Activated CD4-positive, alpha-beta T cell treated with anti-CD3 and anti-CD28 coated beads for 4 hours (primary cell): ENCODE results near the gene HOXB9.
A peak's percentile ranks its signal among the peaks of the same experiment; 100 is the strongest.

Experiments
- DNase-seq, 2 donors: peaks; one replicate each; pipeline ENCODE4 v3.0.0-alpha.2; 2020

The HOXB9 gene

GRCh38 chr17:48623583-48623982, 2.6 kb downstream of the HOXB9 start:
- no peak for DNase-seq

GRCh38 chr17:48622857-48623256, 3.3 kb downstream of the HOXB9 start:
- no peak for DNase-seq

- DNase-seq = no peak
Measured at GRCh38 chr17:48621410-48622392, 4.5 kb downstream of the HOXB9 start.

- no peak for DNase-seq
Measured at GRCh38 chr17:48620461-48621139, 5.6 kb downstream of the HOXB9 start.

GRCh38 chr17:48619826-48620449, 6.2 kb downstream of the HOXB9 start:
- no peak for DNase-seq

DNA sequence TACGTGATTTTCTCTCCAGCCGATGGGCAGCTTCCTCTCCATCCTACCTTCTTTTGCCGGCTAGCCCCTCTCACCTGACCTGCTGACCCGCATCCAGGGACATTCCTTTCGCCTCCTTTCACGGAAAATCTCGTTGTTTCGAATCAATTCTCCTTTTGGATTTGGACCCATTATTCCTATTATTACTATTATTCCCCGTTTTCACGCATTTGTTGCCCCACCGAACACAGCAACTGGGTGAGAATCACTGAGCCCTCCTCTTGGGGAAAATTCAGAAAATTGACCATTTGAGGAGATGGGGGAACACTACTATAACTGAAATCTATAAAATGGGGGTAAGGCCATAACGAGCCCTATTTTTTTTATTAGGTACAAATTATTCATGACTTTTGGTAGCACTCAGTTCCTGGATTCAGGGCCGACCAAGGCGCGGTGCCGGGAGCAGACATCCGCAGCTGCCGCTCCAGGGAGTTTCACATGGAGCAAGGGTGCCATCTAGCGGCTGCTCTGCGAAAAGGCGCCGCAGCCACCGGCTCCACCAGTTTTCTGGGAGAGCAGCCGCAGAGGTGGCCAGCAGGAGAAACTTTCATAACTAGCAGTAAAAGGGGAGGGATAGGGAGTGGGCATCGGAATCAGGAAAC, 7.8 kb downstream of the HOXB9 start:
- DNase-seq = peak; percentile 76 to 86

- no peak for DNase-seq
Measured at GRCh38 chr17:48617471-48618255, 8.5 kb downstream of the HOXB9 start.

DNA sequence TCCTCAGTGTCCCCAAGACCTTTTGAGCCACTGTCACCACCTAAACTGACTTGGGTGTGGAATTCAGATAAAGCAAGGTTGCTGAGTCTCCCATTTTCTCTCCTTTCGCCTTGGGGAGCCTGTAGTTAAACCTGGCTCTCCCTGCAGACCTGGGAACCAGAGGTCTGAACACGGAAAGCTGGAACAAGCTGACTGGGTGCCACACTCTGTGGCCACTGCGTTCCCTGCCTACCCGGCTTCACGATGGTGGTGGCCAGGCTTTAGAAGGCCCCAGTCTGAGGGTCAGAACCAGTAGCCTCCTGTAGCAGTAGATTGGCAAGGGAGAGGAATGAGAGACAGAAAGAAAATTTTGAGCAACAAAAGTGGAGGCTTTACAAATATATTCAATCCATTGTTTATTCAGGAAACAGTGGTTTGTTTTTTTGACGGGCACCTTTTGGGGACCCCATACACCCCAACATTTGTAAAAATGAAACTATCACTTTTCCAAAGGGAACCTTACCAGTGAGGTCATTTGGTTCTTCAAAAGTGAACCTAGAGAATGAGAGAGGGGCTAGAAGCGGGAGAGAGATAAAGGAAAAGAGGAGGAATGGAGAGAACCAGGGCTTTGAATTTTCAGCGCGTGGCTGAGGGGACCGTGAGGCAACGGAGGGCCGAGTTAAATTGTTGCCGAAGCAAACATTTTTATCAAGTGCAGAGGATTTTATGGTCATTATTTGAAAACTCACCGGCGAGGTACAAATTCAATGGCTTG, 9.3 kb downstream of the HOXB9 start:
- DNase-seq = no peak

- no peak for DNase-seq
Measured at GRCh38 chr17:48615963-48616716, 10.0 kb downstream of the HOXB9 start.

DNA sequence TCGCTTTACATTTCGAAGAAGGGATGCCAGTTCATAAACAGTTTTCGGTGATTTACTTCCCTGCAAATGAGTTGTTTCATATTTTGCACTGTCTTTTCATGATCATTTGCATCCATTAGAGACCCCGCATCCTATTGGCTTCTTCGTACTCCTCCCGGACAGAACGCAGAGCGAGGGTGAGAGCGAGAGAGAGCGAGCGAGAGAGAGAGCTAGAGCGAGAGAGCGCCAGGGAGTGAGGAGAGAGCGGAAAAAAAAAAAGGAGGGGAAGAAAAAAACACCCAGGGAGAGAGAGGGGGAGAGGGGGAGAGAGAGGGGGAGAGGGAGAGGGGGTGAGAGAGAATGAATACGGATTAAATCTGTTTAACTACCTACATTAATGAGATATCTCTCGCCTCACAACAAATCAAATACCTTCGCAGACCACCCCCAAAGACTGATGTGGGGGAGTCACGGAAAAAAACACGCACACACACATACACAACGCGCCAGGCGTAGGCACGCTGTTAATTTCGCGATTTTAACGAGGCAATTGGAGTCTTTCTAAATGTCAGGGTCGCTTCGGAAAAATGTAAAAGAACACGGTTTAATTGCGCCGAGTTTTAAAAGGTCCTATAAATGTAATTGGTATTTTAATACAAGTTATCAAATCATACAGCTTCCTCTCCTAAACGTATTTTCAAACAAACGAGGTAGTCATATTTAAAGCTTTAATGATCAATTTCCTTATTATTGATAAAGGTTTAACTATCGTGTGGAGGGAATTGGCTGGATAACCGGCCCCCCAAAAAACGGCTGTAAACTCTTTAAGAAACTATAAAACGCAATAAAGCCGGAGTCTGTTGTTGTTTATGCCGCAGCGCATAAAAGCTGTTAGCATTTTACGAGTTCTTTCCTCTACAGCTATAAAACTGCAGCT, 10.9 kb downstream of the HOXB9 start, which contains the start of gene HOXB8:
TSS of gene HOXB8 (minus strand) at position 246 of the 916 bp plus-strand sequence. CDS start 588 bp downstream, outside the sequence.
- DNase-seq = no peak

DNA sequence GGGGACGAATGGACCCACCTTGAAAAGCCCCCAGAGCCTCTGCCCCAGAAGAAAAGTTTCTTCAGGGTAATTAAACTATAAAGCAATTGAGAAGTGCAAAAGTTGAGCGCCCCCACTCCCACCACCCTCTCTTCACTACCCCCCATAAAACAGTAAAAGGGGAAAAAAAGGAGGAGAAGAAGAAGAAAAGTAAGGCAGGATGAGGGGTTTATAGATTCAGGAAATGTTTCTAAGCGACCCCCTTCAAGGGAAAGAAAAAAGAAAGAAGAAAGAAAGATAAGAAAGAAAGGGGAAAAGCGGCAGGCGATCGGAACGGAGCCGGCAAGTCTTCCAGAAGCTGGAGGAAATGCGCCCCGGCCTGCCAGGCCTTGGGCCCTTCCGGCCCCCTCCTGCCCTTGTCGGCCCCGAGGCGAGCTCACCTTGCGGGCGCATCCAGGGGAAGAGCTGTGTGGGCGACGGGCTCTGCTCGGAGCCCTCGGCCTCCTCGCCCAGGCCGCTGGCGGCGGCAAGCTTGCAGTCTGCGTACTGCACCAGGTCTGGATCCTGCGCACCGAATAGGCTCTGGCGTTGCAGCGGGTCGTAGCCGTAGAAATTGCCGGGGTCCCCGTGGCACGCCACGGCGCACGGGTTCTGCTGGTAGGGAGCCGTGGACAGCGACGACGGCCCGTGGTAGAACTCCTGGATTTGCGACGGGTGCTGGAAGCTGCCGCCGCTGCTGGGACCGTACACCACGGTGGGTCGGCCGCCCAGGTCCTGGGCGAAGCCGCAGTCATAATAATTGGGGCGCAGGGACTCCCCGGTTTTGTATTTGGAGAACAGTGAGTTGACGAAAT, 12.1 kb downstream of the HOXB9 start:
- DNase-seq = peak in 1 of 2 donors; percentile 26

- DNase-seq = peak in 1 of 2 donors; percentile 51
Measured at GRCh38 chr17:48612854-48613691, 13.1 kb downstream of the HOXB9 start.

GRCh38 chr17:48612456-48612853, 13.7 kb downstream of the HOXB9 start:
- no peak for DNase-seq

- no peak for DNase-seq
Measured at GRCh38 chr17:48611681-48612455, 14.3 kb downstream of the HOXB9 start.

- DNase-seq = no peak
Measured at GRCh38 chr17:48611213-48611612, 14.9 kb downstream of the HOXB9 start.
